Measurements from ENCODE around the gene BEST4.
A peak's percentile ranks its signal among the peaks of the same experiment; 100 is the strongest.

Gene BEST4

DNA sequence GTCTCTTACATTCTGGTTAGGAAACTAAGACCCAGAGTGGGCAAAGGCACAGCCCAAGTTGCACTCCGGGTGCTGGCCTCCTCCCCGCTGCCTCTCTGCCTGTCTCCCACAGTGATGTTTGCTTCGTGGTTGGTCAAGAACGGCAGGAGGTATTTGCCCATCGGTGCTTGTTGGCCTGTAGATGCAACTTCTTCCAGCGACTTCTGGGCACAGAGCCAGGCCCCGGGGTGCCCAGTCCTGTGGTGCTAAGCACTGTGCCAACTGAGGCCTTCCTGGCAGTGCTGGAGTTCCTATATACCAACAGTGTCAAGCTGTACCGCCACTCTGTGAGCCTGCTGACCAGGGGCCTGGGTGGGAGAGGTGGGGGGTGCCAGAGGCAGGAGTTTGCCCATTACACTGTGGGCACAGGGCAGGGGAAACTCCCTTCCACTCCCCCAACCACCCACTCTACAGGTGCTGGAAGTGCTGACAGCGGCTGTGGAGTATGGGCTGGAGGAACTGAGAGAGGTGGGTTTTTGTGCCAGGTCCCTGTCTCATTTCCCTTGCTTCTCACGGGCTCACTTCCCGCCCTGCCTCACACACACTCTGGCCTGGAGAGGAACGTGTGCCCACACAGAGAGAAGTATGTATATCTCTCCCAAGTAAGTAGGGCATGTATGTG, 22.3 kb upstream of the BEST4 start:
- peak overlapping the region; percentile 99 for H3K27ac Mint-ChIP-seq
- peak; percentile 38 to 39 for ATAC-seq (replicated peaks)
- H3K4me3 Mint-ChIP-seq = peak overlapping the region; percentile 67 to 68

DNA sequence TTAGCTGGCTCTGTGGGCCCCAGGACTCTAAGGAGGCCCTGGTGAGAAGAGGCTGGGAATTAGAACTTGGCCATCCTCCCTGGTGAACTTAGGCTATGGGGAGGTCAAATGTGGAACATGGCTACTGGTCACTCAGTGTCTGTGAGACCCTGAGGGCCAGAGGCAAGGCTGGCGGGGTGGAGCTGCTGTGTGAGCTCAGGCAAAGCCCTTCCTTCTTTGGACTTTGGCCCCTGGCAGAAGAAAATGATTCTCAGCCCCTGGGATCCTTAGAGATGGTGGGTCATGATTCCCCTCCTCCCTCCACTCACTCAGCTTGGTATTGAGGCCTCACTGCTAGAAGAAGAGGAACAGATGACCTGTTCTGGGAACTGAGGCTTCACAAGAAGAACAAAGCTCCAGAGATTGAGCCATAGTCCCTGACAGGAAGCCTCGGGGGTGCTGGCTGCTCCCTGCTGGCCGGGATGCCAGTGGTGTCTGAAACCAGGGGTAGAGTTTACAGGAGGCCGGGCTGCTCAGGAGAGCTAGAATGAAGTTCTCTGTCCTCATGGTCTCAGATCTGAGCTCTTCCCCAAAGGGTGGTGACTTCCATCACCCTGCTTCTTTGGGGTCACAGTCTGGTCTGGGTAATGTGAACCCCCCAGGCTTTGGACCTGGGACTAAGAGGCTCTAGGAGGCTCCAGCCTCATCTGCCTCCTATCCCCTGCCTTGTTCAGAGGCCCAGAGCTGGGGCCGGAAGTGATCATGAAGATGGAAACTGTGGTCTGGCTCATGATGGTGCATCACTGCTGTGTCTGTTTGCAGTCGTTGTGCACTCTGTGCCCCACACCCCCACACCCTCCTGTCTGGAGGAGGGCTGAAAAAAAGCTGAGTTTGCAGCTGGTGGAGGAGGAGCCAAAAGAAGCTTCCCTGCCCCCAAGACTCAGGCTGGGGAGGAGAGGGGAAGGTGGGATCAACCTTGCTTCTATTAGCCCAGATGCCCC, 21.3 kb upstream of the BEST4 start:
- Mint-ChIP-seq H3K4me1 (peaks cover 62 to 93% of the 10 kb centered on the region in 2 donors), H3K36me3 (peaks cover 24 to 49% of the 10 kb centered on the region in 2 donors), H3K27me3 (no peaks in the 10 kb centered on the region), H3K9me3 (no peaks in the 10 kb centered on the region), H3K4me3 (peak overlapping the region; percentile 39 to 68), H3K27ac (peak overlapping the region; percentile 99)
- ATAC-seq (replicated peaks) (peak; percentile 51 to 62), DNase-seq (peak; percentile 84)

More for the DNA sequence above, 22.3 kb upstream of the BEST4 start:
- Mint-ChIP-seq H3K9me3 (no peaks in the 10 kb centered on the region), H3K36me3 (peaks cover 19 to 46% of the 10 kb centered on the region in 2 donors), H3K27me3 (no peaks in the 10 kb centered on the region), H3K4me1 (peaks cover 64 to 92% of the 10 kb centered on the region in 2 donors)
- peak; percentile 80 for DNase-seq

DNA sequence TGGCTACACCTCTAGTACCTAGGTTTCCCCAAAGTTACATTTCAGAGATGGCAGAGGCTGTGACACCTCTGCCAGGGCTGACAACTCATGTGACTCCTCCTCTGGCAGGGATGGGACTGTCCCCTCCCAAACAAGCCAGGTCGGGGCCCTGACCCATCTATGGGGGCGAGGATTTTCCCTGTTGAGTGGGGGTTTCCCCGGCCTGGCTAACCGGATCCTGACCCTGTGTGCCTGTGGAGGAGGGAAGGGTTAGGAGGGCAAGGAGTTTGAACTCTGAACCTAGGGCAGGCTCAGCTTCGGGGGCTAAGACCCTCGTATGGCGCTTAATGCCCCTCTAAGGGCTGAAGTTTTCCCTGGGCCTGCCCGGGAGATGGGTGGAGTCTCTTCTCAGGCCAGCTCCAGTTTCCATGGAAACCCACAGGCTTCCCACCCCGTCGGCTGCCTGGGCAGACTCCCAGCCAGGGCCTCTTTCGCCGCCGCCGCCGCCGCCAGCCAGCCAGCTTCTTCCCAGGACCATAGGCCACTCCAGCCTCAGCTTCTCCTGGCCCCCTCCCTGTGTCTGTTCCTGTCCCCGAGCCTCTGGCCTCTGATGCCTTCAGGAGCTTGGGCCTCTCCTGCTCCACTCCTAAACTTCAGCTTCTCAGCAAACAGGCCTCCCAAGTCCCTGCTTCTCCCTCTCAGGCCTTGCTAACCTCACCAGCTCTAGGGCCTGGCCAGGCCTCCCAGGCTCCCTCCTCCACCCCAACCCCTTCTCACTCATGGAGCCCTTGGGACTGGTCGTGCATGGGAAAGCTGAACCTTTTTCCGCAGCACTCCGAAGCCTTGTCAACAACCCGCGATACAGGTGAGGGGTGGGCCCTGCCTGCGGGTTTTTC, 20.3 kb upstream of the BEST4 start, which contains the start of gene BTBD19:
BTBD19 (plus strand) TSS at position 461 of the 875 bp plus-strand sequence; CDS start at position 759, 298 bp downstream.
- DNase-seq (peak; percentile 86), ATAC-seq (replicated peaks) (peak; percentile 56)
- Mint-ChIP-seq H3K9me3 (no peaks in the 10 kb centered on the region), H3K36me3 (peaks cover 28 to 55% of the 10 kb centered on the region in 2 donors), H3K27ac (peak within 1 kb of the TSS; percentile 99), H3K4me1 (peaks cover 69 to 93% of the 10 kb centered on the region in 2 donors), H3K4me3 (peak within 1 kb of the TSS; percentile 68), H3K27me3 (no peaks in the 10 kb centered on the region)

DNA sequence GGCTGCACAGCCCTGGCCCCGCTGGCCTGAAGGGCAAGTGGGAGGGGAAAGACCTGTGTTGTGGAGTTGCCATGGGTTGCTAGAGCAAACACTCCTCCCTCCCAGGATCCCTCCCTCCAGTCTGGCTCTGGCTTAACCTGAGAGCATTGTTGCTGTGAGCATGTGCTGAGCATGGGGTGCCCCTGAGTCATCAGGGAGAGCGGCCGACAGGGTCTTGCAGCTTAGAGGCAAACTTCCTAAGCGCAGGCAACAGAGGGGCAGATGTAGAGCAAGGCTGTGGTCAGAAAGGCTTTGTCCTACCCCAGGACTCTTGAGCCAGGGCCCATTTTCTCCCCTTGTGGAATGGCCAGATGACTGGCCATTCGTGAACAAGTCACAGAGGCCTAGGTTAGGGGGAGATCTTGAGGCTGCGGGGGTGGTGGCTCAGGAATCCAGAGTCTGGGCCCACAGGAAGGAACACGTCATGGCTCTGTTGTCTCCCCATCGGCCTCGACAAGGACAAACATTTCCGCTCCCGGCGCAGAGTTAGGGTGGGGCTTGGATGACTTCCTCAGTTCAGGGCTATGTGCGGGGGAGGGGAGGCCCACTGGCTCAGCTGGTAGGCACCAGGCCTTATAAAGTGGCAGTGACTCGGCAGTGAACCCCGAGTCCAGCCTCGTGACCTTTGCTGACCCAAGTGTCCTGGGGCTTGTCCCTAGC, 19.5 kb upstream of the BEST4 start:
- Mint-ChIP-seq H3K4me1 (peaks cover 74 to 93% of the 10 kb centered on the region in 2 donors), H3K4me3 (peak overlapping the region; percentile 62 to 68), H3K27me3 (no peaks in the 10 kb centered on the region), H3K36me3 (peaks cover 34 to 57% of the 10 kb centered on the region in 2 donors), H3K27ac (peak overlapping the region; percentile 99), H3K9me3 (no peaks in the 10 kb centered on the region)
- DNase-seq (peak; percentile 88), ATAC-seq (replicated peaks) (peak; percentile 58 to 60)

DNA sequence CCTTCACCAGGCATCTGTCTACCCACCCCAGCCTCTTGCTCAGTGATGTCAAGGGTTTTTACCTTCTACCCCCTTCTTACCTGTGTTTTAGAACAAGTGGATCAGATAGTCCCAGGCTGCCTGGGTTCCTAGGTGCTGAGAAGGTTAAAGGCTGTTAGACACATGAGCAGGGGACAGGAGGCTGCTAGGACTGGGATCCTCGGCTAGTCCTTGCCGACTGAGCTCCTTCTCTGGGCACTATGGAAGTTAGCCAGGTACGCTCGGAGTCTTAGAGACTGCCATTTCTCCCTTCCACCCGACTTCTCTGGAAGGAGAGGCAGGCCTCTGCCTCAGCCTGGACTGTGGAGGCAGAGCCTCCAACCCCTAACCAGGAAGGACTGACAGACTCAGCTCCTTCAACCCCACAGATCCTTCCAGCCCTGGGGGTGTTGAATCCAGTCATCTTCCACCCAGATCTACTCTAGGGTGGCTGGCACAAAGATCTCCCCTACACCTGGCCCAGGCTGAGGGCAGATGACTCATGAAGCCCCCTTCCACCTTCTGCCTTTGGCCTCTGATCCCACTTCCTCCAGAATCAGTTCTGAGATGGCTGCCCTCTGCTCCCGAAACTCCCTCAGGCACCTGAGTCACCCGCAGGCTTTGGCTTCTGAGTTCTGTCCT, 18.9 kb upstream of the BEST4 start, which contains the start of gene DYNLT4:
DYNLT4 (minus strand) TSS at position 648 of the 660 bp plus-strand sequence. CDS start 683 bp downstream, outside the sequence.
- ATAC-seq (replicated peaks) (peak; percentile 0 to 1), DNase-seq (no peak)
- H3K27ac Mint-ChIP-seq = peak within 1 kb of the TSS; percentile 99
- H3K36me3 Mint-ChIP-seq = peaks cover 37 to 57% of the 10 kb centered on the region in 2 donors
- H3K4me1 Mint-ChIP-seq = peaks cover 73 to 93% of the 10 kb centered on the region in 2 donors
- no peaks in the 10 kb centered on the region for H3K9me3 Mint-ChIP-seq
- H3K4me3 Mint-ChIP-seq = peak within 1 kb of the TSS; percentile 62 to 68
- no peaks in the 10 kb centered on the region for H3K27me3 Mint-ChIP-seq

DNA sequence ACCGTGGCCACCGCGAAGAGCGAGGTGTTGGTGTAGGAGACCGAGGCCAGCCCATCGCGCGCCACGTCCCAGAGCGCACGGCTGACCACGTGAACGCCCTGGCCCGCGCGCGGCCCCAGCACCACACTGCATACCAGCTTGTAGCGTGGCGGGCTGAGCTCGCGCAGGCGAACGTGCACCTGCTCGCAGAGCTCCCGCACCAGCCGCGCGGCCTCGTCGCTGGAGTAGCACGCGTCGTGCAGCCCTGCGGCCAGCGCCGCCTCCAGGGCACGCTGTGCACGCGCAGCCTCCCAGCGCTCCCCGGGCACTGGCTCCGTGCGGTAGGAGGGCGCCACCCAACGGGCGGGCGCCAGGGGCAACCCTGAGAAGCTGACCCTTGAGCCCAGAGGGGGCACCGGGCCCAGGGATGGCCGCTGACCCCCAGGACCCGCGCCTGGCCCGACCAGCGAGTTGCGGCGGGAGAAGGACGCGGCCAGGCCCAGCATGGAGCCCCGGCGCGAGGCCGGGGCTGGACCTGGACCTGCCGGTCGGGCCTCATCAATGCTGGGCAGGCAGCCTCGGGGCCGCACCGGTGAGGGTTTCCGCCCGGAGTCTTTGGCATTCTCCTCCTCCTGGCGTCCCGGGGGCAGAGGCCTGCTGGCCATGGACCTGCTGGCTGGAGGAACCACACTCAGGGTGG, 18.2 kb upstream of the BEST4 start:
- H3K4me1 Mint-ChIP-seq = peaks cover 70 to 92% of the 10 kb centered on the region in 2 donors

DNA sequence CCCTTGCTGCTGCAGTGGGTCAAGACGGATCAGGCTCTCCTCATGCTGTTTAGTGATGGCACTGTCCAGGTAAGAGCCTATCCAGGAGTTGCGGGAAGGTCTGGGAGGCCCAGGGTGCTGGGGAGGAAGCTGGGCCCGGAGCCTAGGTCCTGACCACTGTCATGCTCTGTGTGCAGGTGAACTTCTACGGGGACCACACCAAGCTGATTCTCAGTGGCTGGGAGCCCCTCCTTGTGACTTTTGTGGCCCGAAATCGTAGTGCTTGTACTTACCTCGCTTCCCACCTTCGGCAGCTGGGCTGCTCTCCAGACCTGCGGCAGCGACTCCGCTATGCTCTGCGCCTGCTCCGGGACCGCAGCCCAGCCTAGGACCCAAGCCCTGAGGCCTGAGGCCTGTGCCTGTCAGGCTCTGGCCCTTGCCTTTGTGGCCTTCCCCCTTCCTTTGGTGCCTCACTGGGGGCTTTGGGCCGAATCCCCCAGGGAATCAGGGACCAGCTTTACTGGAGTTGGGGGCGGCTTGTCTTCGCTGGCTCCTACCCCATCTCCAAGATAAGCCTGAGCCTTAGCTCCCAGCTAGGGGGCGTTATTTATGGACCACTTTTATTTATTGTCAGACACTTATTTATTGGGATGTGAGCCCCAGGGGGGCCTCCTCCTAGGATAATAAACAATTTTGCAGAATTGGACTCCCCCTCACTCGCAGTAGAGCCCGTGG, 17.5 kb upstream of the BEST4 start:
- peak overlapping the region; percentile 13 to 14 for H3K4me3 Mint-ChIP-seq
- ATAC-seq (replicated peaks) (no peak), DNase-seq (no peak)
- peaks cover 40 to 60% of the 10 kb centered on the region in 2 donors for H3K36me3 Mint-ChIP-seq
- H3K9me3 Mint-ChIP-seq = no peaks in the 10 kb centered on the region
- peaks cover 66 to 91% of the 10 kb centered on the region in 2 donors for H3K4me1 Mint-ChIP-seq
- H3K27me3 Mint-ChIP-seq = no peaks in the 10 kb centered on the region
- H3K27ac Mint-ChIP-seq = peak overlapping the region; percentile 89

More for the DNA sequence above, 18.2 kb upstream of the BEST4 start:
- no peak overlapping the region for H3K4me3 Mint-ChIP-seq
- ATAC-seq (replicated peaks) (no peak), DNase-seq (no peak)
- H3K27ac Mint-ChIP-seq = peak overlapping the region; percentile 99
- no peaks in the 10 kb centered on the region for H3K27me3 Mint-ChIP-seq
- no peaks in the 10 kb centered on the region for H3K9me3 Mint-ChIP-seq
- H3K36me3 Mint-ChIP-seq = peaks cover 39 to 60% of the 10 kb centered on the region in 2 donors

DNA sequence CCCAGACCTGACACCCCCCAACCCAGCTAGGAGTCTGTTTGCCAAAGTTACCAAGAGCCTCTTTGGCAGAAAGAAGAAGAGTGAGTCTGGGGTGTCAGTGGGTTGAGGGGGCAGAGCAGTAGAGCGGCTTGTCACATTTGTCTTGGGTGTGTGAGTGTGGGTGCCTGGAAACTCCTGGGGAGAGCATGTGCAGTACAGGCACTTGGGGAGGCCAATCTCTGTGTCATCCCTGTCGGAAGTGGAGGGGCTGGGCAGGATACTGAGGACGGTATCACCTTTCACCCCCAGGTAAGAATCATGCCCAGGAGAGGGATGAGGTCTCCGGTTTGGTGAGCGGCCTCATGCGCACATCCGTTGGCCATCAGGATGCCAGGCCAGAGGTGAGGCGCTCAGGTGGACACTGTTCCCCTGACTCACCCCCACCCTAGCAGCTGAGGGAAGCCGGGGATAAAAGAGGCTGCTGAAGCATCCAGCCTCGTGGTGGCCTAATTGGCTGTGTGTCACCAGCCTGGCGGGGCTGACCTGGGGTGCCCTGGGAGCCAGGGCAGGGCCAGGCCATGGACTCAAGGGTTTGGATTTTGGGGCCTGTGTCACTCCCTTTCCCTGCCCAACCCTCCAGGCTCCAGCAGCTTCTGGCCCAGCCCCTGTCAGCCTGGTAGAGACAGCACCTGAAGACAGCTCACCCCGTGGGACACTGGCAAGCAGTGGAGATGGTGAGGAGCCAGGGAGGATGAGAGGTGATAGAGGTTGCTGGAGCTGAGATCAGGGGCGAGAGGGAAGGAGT, 15.5 kb upstream of the BEST4 start:
- no peaks in the 10 kb centered on the region for H3K9me3 Mint-ChIP-seq
- H3K27me3 Mint-ChIP-seq = no peaks in the 10 kb centered on the region
- H3K27ac Mint-ChIP-seq = peak overlapping the region; percentile 59
- no peak for DNase-seq
- H3K4me3 Mint-ChIP-seq = peak overlapping the region; percentile 55 to 87
- no peak for ATAC-seq (replicated peaks)
- H3K36me3 Mint-ChIP-seq = peaks cover 40 to 60% of the 10 kb centered on the region in 2 donors
- peaks cover 55 to 82% of the 10 kb centered on the region in 2 donors for H3K4me1 Mint-ChIP-seq

DNA sequence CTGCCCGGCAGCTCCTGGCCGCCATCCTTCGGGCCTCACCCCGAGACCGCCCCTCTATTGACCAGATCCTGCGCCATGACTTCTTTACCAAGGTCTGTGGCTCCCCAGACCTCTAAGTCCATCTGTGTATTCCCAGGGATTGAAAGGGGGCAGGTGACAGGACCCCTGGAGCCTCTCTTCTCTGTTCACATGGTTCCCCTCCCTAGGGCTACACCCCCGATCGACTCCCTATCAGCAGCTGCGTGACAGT, 15.0 kb upstream of the BEST4 start:
- ATAC-seq (replicated peaks) (no peak), DNase-seq (no peak)
- H3K36me3 Mint-ChIP-seq = peaks cover 40 to 60% of the 10 kb centered on the region in 2 donors
- H3K27ac Mint-ChIP-seq = peak overlapping the region; percentile 59
- H3K4me3 Mint-ChIP-seq = peak overlapping the region; percentile 55 to 87
- H3K27me3 Mint-ChIP-seq = no peaks in the 10 kb centered on the region
- no peaks in the 10 kb centered on the region for H3K9me3 Mint-ChIP-seq
- H3K4me1 Mint-ChIP-seq = peaks cover 53 to 76% of the 10 kb centered on the region in 2 donors

DNA sequence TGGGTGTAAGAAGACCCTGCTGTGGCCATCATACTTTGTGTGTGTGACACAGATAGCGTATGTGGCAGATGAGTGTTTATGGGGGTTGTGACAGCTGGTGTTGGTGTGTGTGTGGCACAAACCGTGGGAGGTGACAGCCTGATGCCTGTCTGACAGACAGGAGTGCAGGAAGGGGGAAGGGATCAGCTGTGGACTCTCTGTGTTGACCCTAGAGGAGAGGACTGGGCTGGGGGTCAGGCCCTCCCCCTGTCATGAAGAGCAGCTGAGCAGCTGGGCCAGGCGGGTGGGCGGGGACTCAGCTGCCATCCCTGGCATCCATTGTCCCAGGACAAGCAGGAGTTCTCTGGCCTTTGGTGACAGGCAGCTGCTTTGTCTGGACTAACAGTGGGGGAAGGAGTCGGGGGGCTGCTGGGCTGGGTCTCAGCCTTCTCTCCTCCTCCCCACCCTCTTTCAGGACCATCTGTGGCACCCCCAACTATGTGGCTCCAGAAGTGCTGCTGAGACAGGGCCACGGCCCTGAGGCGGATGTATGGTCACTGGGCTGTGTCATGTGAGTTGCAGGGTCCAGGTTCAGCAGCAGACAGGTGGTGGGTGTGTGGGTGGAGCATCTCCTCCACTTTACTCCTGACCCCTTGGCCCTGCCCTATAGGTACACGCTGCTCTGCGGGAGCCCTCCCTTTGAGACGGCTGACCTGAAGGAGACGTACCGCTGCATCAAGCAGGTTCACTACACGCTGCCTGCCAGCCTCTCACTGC, 14.5 kb upstream of the BEST4 start:
- peaks cover 48 to 71% of the 10 kb centered on the region in 2 donors for H3K4me1 Mint-ChIP-seq
- H3K36me3 Mint-ChIP-seq = peaks cover 40 to 59% of the 10 kb centered on the region in 2 donors
- DNase-seq (no peak), ATAC-seq (replicated peaks) (no peak)
- no peaks in the 10 kb centered on the region for H3K27me3 Mint-ChIP-seq
- no peaks in the 10 kb centered on the region for H3K9me3 Mint-ChIP-seq
- peak overlapping the region; percentile 59 for H3K27ac Mint-ChIP-seq
- H3K4me3 Mint-ChIP-seq = peak overlapping the region; percentile 87 to 97
